ENCODE measurements around the gene IL17RB. TPM values are rescaled to one million over a fixed set of nuclear protein-coding genes. Genes with fewer than 3 reads are reported as not detected.

IL17RB gene
- total RNA-seq, 1 donor from 2014 or later = 0.16 TPM

GRCh38 chr3:53883008-53883407 lies 36.6 kb downstream of the IL17RB start:
- no peaks in the 10 kb centered on the region for H3K27me3 Mint-ChIP-seq (ENCODE audit: low read depth, unreplicated experiment)
- Histone ChIP-seq H4K20me1 (ENCODE audit: insufficient read depth, low read length) (peaks cover 17% of the 10 kb centered on the region), H3K27me3 (ENCODE audit: insufficient read depth, low read length) (no peaks in the 10 kb centered on the region), H3K79me2 (ENCODE audit: insufficient read depth, low read length) (peaks cover 33% of the 10 kb centered on the region), H2AFZ (ENCODE audit: low read depth, low read length) (no peak overlapping the region), H3K4me1 (ENCODE audit: insufficient read depth, low read length) (peaks cover 12% of the 10 kb centered on the region), H3K36me3 (ENCODE audit: insufficient read depth, low read length) (peaks cover 31% of the 10 kb centered on the region), H3K4me3 (ENCODE audit: insufficient read depth, low read depth, low read length) (no peak overlapping the region), H3K9me3 (ENCODE audit: insufficient read depth, low read depth, low read length) (no peaks in the 10 kb centered on the region), H3K9ac (ENCODE audit: low read length) (no peak overlapping the region), H3K4me2 (ENCODE audit: low read length) (no peak overlapping the region), H3K27ac (ENCODE audit: low read depth, low read length) (no peak overlapping the region)
- H3K27ac Mint-ChIP-seq (ENCODE audit: unreplicated experiment) = no peak overlapping the region
- peak overlapping the region; percentile 98 for H3K4me3 Mint-ChIP-seq (ENCODE audit: unreplicated experiment)
- TF ChIP-seq EZH2 (IDR thresholded peaks at IDR 0.05; ENCODE audit: insufficient read depth, low read length) (no peak), CTCF (IDR thresholded peaks at IDR 0.05; ENCODE audit: insufficient read depth, low read depth, low read length) (no peak)
- no peaks in the 10 kb centered on the region for H3K9me3 Mint-ChIP-seq (ENCODE audit: unreplicated experiment)
- H3K4me1 Mint-ChIP-seq (ENCODE audit: low read depth, unreplicated experiment) = peaks cover 18% of the 10 kb centered on the region
- FAIRE-seq (no peak), DNase-seq (ENCODE audit: low read depth) (no peak)
- peaks cover 6% of the 10 kb centered on the region for H3K36me3 Mint-ChIP-seq (ENCODE audit: low read depth, unreplicated experiment)

- no peak overlapping the region for H2AFZ ChIP-seq (ENCODE audit: low read depth, low read length)
- FAIRE-seq = no peak
- H3K4me1 Mint-ChIP-seq (ENCODE audit: low read depth, unreplicated experiment) = peaks cover 21% of the 10 kb centered on the region
- no peak overlapping the region for H3K27ac Mint-ChIP-seq (ENCODE audit: unreplicated experiment)
- H3K79me2 ChIP-seq (ENCODE audit: insufficient read depth, low read length) = peaks cover 47% of the 10 kb centered on the region
- no peak overlapping the region for H3K27ac ChIP-seq (ENCODE audit: low read depth, low read length)
- no peaks in the 10 kb centered on the region for H3K36me3 Mint-ChIP-seq (ENCODE audit: low read depth, unreplicated experiment)
- no peak overlapping the region for H3K4me3 ChIP-seq (ENCODE audit: insufficient read depth, low read depth, low read length)
- H3K27me3 Mint-ChIP-seq (ENCODE audit: low read depth, unreplicated experiment) = no peaks in the 10 kb centered on the region
- peaks cover 20% of the 10 kb centered on the region for H3K36me3 ChIP-seq (ENCODE audit: insufficient read depth, low read length)
- TF ChIP-seq CTCF (IDR thresholded peaks at IDR 0.05; ENCODE audit: insufficient read depth, low read depth, low read length) = no peak
- TF ChIP-seq EZH2 (IDR thresholded peaks at IDR 0.05; ENCODE audit: insufficient read depth, low read length) = no peak
- H3K9me3 Mint-ChIP-seq (ENCODE audit: unreplicated experiment) = no peaks in the 10 kb centered on the region
- H3K4me3 Mint-ChIP-seq (ENCODE audit: unreplicated experiment) = no peak overlapping the region
- peaks cover 26% of the 10 kb centered on the region for H4K20me1 ChIP-seq (ENCODE audit: insufficient read depth, low read length)
- no peak for DNase-seq (ENCODE audit: low read depth)
- no peaks in the 10 kb centered on the region for H3K27me3 ChIP-seq (ENCODE audit: insufficient read depth, low read length)
- H3K4me2 ChIP-seq (ENCODE audit: low read length) = no peak overlapping the region
- no peak overlapping the region for H3K9ac ChIP-seq (ENCODE audit: low read length)
- peaks cover 12% of the 10 kb centered on the region for H3K4me1 ChIP-seq (ENCODE audit: insufficient read depth, low read length)
- no peaks in the 10 kb centered on the region for H3K9me3 ChIP-seq (ENCODE audit: insufficient read depth, low read depth, low read length)
Measured at GRCh38 chr3:53884623-53885022, 38.3 kb downstream of the IL17RB start.

GRCh38 chr3:53885239-53885638 lies 38.9 kb downstream of the IL17RB start:
- no peaks in the 10 kb centered on the region for H3K9me3 Mint-ChIP-seq (ENCODE audit: unreplicated experiment)
- H3K9me3 ChIP-seq (ENCODE audit: insufficient read depth, low read depth, low read length) = no peaks in the 10 kb centered on the region
- no peak overlapping the region for H3K4me2 ChIP-seq (ENCODE audit: low read length)
- H3K9ac ChIP-seq (ENCODE audit: low read length) = no peak overlapping the region
- peaks cover 20% of the 10 kb centered on the region for H3K4me1 Mint-ChIP-seq (ENCODE audit: low read depth, unreplicated experiment)
- H3K27me3 ChIP-seq (ENCODE audit: insufficient read depth, low read length) = no peaks in the 10 kb centered on the region
- peaks cover 27% of the 10 kb centered on the region for H4K20me1 ChIP-seq (ENCODE audit: insufficient read depth, low read length)
- H3K27ac ChIP-seq (ENCODE audit: low read depth, low read length) = no peak overlapping the region
- no peak overlapping the region for H3K4me3 ChIP-seq (ENCODE audit: insufficient read depth, low read depth, low read length)
- TF ChIP-seq EZH2 (IDR thresholded peaks at IDR 0.05; ENCODE audit: insufficient read depth, low read length) = no peak
- TF ChIP-seq CTCF (IDR thresholded peaks at IDR 0.05; ENCODE audit: insufficient read depth, low read depth, low read length) = no peak
- H3K36me3 ChIP-seq (ENCODE audit: insufficient read depth, low read length) = peaks cover 16% of the 10 kb centered on the region
- FAIRE-seq (no peak), DNase-seq (ENCODE audit: low read depth) (no peak)
- no peaks in the 10 kb centered on the region for H3K27me3 Mint-ChIP-seq (ENCODE audit: low read depth, unreplicated experiment)
- no peaks in the 10 kb centered on the region for H3K36me3 Mint-ChIP-seq (ENCODE audit: low read depth, unreplicated experiment)
- H3K4me1 ChIP-seq (ENCODE audit: insufficient read depth, low read length) = peaks cover 13% of the 10 kb centered on the region
- peaks cover 47% of the 10 kb centered on the region for H3K79me2 ChIP-seq (ENCODE audit: insufficient read depth, low read length)
- no peak overlapping the region for H3K4me3 Mint-ChIP-seq (ENCODE audit: unreplicated experiment)
- H3K27ac Mint-ChIP-seq (ENCODE audit: unreplicated experiment) = no peak overlapping the region
- H2AFZ ChIP-seq (ENCODE audit: low read depth, low read length) = no peak overlapping the region

Data from astrocyte (in vitro differentiated cells and primary cell).